Esophagus muscularis mucosa (tissue), 4 donors: ENCODE measurements around the gene BTG2. TPM values are rescaled to one million over a fixed set of nuclear protein-coding genes. Genes with fewer than 3 reads are reported as not detected.
A peak's percentile ranks its signal among the peaks of the same experiment; 100 is the strongest.

ENCODE experiments used
- DNase-seq: peaks from one replicate; pipeline ENCODE4 v3.0.0-alpha.2; 2017; ENCODE audit errors: extremely low spot score
- H3K27ac ChIP-seq, 4 donors: fragments of 200-600 bp; sonication (generic); replicated peaks in 1 of 4; 1 replicate in 3 of 4; 2 replicates in 1 of 4; pipeline ENCODE4 v1.5.1; 2016 to 2019; ENCODE audit warnings: mild to moderate bottlenecking in 1 of 4
- H3K27me3 ChIP-seq, 4 donors: fragments of 200-600 bp; sonication (generic); one replicate each; pipeline versions ENCODE4 v1.5.1 to v1.6.0; 2016 to 2019
- H3K36me3 ChIP-seq, 4 donors: fragments of 200-600 bp; sonication (generic); one replicate each; pipeline ENCODE4 v1.5.1; 2016 to 2019
- H3K4me1 ChIP-seq, 4 donors: fragments of 200-600 bp; sonication (generic); one replicate each; pipeline ENCODE4 v1.5.1; 2016 to 2019
- H3K4me3 ChIP-seq, 4 donors: fragments of 200-600 bp; sonication (generic); 1 replicate in 2 of 4; 2 replicates in 2 of 4; pipeline ENCODE4 v1.5.1; 2016 to 2019; ENCODE audit warnings: mild to moderate bottlenecking in 4 of 4, moderate library complexity in 1 of 4
- H3K9me3 ChIP-seq, 4 donors: fragments of 200-600 bp; sonication (generic); 1 replicate in 3 of 4; 2 replicates in 1 of 4; pipeline ENCODE4 v1.5.1; 2016 to 2019
- POLR2AphosphoS5 ChIP-seq, 2 donors: sonication (generic); formaldehyde crosslinking; IDR thresholded peaks; one replicate each; pipeline ENCODE4 v1.6.1; 2017; ENCODE audit warnings: antibody characterized with exemption in 2 of 2
- intact Hi-C: fragments of 100-400 bp; cut with DNase I; formaldehyde crosslinking; loops from one replicate; pipeline ENCODE4 v1.15.1; 2023
- small RNA-seq, 3 donors: library from RNA; depleted of rRNA; stranded (forward); fragments of <200 nt; gene quantifications; one replicate each; pipeline ENCODE3, GENCODE V24; 2016
- total RNA-seq, 4 donors: library from RNA; depleted of rRNA; stranded (reverse); fragments of >200 nt; gene quantifications; one replicate each; pipeline versions ENCODE4 v1.1.0 to v1.2.1, GENCODE V29; 2016
- TF ChIP-seq, protein P1 (sequence below), 3 experiments: fragments of 200-600 bp in 2 of 3; fragments of 450-650 bp in 1 of 3; sonication (generic) in 2 of 3; IDR thresholded peaks; one replicate each; pipeline ENCODE4 v1.5.1; 2017 to 2019; ENCODE audit warnings: antibody characterized with exemption in 3 of 3, mild to moderate bottlenecking in 2 of 3, moderate library complexity in 1 of 3

BTG2 gene
- total RNA-seq, 4 donors from 2014 or later = 67.7 to 656 (median 159) TPM

- Histone ChIP-seq H3K27ac (no peak overlapping the region), H3K4me1 (peaks cover under 1 to 20% (median 13%) of the 10 kb centered on the region in 4 donors), H3K36me3 (no peaks in the 10 kb centered on the region), H3K4me3 (no peak overlapping the region), H3K9me3 (no peaks in the 10 kb centered on the region), H3K27me3 (no peaks in the 10 kb centered on the region)
- intact Hi-C loops = no loop called here
- no peak for DNase-seq
- TF ChIP-seq, protein P1, sequence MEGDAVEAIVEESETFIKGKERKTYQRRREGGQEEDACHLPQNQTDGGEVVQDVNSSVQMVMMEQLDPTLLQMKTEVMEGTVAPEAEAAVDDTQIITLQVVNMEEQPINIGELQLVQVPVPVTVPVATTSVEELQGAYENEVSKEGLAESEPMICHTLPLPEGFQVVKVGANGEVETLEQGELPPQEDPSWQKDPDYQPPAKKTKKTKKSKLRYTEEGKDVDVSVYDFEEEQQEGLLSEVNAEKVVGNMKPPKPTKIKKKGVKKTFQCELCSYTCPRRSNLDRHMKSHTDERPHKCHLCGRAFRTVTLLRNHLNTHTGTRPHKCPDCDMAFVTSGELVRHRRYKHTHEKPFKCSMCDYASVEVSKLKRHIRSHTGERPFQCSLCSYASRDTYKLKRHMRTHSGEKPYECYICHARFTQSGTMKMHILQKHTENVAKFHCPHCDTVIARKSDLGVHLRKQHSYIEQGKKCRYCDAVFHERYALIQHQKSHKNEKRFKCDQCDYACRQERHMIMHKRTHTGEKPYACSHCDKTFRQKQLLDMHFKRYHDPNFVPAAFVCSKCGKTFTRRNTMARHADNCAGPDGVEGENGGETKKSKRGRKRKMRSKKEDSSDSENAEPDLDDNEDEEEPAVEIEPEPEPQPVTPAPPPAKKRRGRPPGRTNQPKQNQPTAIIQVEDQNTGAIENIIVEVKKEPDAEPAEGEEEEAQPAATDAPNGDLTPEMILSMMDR (IDR thresholded peaks at IDR 0.05) = no peak
- TF ChIP-seq POLR2AphosphoS5 (IDR thresholded peaks at IDR 0.05) = peak in 1 of 2 donors; percentile 13
These were observed 53.8 kb downstream of the BTG2 start for GRCh38 chr1:203359010-203359571.

Small RNA genes within 50 kb of the gene (small RNA-seq; reads per million reads assigned to genes)
- gene AL359837.1 = 0 reads per million in 3 donors
- 0 reads per million in 3 donors for gene RNU6-487P

Other genes with a start within 250 kb of the BTG2 start
- not detected for gene MYOG, start 219.5 kb upstream of the BTG2 start, total RNA-seq
- 1 to 10 TPM in 2 of 4 donors, under 1 TPM in 2; 0.34 to 1.7 (median 0.80) TPM for gene ADORA1, start 177.8 kb upstream of the BTG2 start, total RNA-seq
- gene MYBPH, start 129.7 kb upstream of the BTG2 start, total RNA-seq = not detected
- gene CHI3L1, start 118.8 kb upstream of the BTG2 start, total RNA-seq = 1 to 10 TPM in 3 of 4 donors, not detected in 1; 1.3 to 2.1 (median 1.7) TPM
- under 1 TPM in 3 of 4 donors, not detected in 1; 0.11 to 0.26 (median 0.17) TPM for gene CHIT1, start 75.8 kb upstream of the BTG2 start, total RNA-seq
- gene FMOD, start 45.6 kb downstream of the BTG2 start, total RNA-seq = 10 to 100 TPM; 24.5 to 36.8 (median 33.8) TPM
- 100 to 1,000 TPM; 100 to 186 (median 165) TPM for gene PRELP, start 170.3 kb downstream of the BTG2 start, total RNA-seq
- not detected for gene OPTC, start 188.6 kb downstream of the BTG2 start, total RNA-seq